Suprapubic skin (tissue), 4 donors: ENCODE measurements around the gene EGR4.

ENCODE experiments used
- EP300 ChIP-seq: sonication (generic); formaldehyde crosslinking; IDR thresholded peaks from one replicate; pipeline ENCODE4 v1.6.1; 2017; ENCODE audit warnings: antibody characterized with exemption
- POLR2A ChIP-seq, 2 donors: fragments of 450-650 bp; IDR thresholded peaks; one replicate each; pipeline ENCODE4 v1.6.1; 2017; ENCODE audit warnings: antibody characterized with exemption in 2 of 2, mild to moderate bottlenecking in 2 of 2, moderate library complexity in 2 of 2
- POLR2AphosphoS5 ChIP-seq, 3 donors: sonication (generic); formaldehyde crosslinking; IDR thresholded peaks; one replicate each; pipeline ENCODE4 v1.6.1; 2017; ENCODE audit warnings: antibody characterized with exemption in 3 of 3
- TF ChIP-seq, protein P1 (sequence below), 2 donors: fragments of 200-600 bp in 1 of 2; fragments of 450-650 bp in 1 of 2; sonication (generic) in 1 of 2; IDR thresholded peaks; one replicate each; pipeline ENCODE4 v1.5.1; 2016 to 2019; ENCODE audit warnings: antibody characterized with exemption in 2 of 2, mild to moderate bottlenecking in 1 of 2, moderate library complexity in 1 of 2

- TF ChIP-seq, protein P1, sequence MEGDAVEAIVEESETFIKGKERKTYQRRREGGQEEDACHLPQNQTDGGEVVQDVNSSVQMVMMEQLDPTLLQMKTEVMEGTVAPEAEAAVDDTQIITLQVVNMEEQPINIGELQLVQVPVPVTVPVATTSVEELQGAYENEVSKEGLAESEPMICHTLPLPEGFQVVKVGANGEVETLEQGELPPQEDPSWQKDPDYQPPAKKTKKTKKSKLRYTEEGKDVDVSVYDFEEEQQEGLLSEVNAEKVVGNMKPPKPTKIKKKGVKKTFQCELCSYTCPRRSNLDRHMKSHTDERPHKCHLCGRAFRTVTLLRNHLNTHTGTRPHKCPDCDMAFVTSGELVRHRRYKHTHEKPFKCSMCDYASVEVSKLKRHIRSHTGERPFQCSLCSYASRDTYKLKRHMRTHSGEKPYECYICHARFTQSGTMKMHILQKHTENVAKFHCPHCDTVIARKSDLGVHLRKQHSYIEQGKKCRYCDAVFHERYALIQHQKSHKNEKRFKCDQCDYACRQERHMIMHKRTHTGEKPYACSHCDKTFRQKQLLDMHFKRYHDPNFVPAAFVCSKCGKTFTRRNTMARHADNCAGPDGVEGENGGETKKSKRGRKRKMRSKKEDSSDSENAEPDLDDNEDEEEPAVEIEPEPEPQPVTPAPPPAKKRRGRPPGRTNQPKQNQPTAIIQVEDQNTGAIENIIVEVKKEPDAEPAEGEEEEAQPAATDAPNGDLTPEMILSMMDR (IDR thresholded peaks at IDR 0.05): no peak
- TF ChIP-seq EP300: no peak
- no peak for TF ChIP-seq POLR2A (IDR thresholded peaks at IDR 0.05)
- no peak for TF ChIP-seq POLR2AphosphoS5 (IDR thresholded peaks at IDR 0.05)
These were observed 35.8 kb downstream of the EGR4 start for GRCh38 chr2:73257425-73258125.
